Keratinocyte (primary cell): ENCODE measurements around the gene UCK2. TPM values are rescaled to one million over a fixed set of nuclear protein-coding genes. Genes with fewer than 3 reads are reported as not detected.

ENCODE experiments used
- DNase-seq: peaks from one replicate; pipeline ENCODE4 v3.0.0-alpha.2; 2011; ENCODE audit warnings: low read depth, missing footprints, low spot score
- FAIRE-seq: peaks from 2 replicates; lab custom pipeline; 2011; peaks lifted over from hg19 to GRCh38; lab: Jason Lieb, UNC
- H2AFZ ChIP-seq: 2 replicates; pipeline ENCODE4 v1.6.0; 2012; ENCODE audit warnings: low read length, control low read depth, inconsistent platforms; ENCODE audit not compliant: control insufficient read depth
- H3K27ac ChIP-seq: 2 replicates; pipeline ENCODE4 v1.5.1; 2011; ENCODE audit warnings: low read length; ENCODE audit not compliant: control insufficient read depth, insufficient read depth
- H3K27me3 ChIP-seq: 3 replicates; pipeline ENCODE4 v1.6.0; 2011; ENCODE audit warnings: low read length; ENCODE audit not compliant: control insufficient read depth, insufficient read depth; ENCODE audit errors: extremely low read depth
- H3K36me3 ChIP-seq, 2 experiments: 2 replicates in 1 of 2; 3 replicates in 1 of 2; pipeline ENCODE4 v1.5.1; 2011; ENCODE audit warnings: low read length in 2 of 2, mild to moderate bottlenecking in 1 of 2; ENCODE audit not compliant: control insufficient read depth in 2 of 2, insufficient read depth in 2 of 2; ENCODE audit errors: extremely low read depth in 1 of 2
- H3K4me1 ChIP-seq: 3 replicates; pipeline ENCODE4 v1.5.1; 2011; ENCODE audit warnings: low read length; ENCODE audit not compliant: control insufficient read depth, insufficient read depth; ENCODE audit errors: extremely low read depth
- H3K4me2 ChIP-seq: 3 replicates; pipeline ENCODE4 v1.6.0; 2011; ENCODE audit warnings: low read depth, low read length; ENCODE audit not compliant: control insufficient read depth, insufficient read depth; ENCODE audit errors: extremely low read depth
- H3K4me3 ChIP-seq, 3 experiments: fragments of 200-600 bp in 1 of 3; sonication (generic) in 1 of 3; 2 replicates in 2 of 3; 3 replicates in 1 of 3; pipeline ENCODE4 v1.5.1; 2011 to 2016; ENCODE audit warnings: low read length in 3 of 3, mild to moderate bottlenecking in 3 of 3, control low read depth in 2 of 3, inconsistent platforms in 1 of 3, low read depth in 1 of 3, mixed read lengths in 1 of 3, mixed run types in 1 of 3, moderate library complexity in 1 of 3; ENCODE audit not compliant: control insufficient read depth in 2 of 3, insufficient read depth in 2 of 3; ENCODE audit errors: extremely low read depth in 1 of 3
- H3K79me2 ChIP-seq: 2 replicates; pipeline ENCODE4 v1.6.0; 2012; ENCODE audit warnings: low read length; ENCODE audit not compliant: control insufficient read depth, insufficient read depth
- H3K9ac ChIP-seq: 3 replicates; pipeline ENCODE4 v1.6.0; 2011; ENCODE audit warnings: low read length; ENCODE audit not compliant: control insufficient read depth, insufficient read depth; ENCODE audit errors: extremely low read depth
- H3K9me1 ChIP-seq: 3 replicates; pipeline ENCODE4 v1.6.0; 2011; ENCODE audit warnings: low read length; ENCODE audit not compliant: control insufficient read depth, insufficient read depth; ENCODE audit errors: extremely low read depth
- H3K9me3 ChIP-seq: 2 replicates; pipeline ENCODE4 v1.5.1; 2012; ENCODE audit warnings: low read depth, low read length; ENCODE audit not compliant: control insufficient read depth
- H4K20me1 ChIP-seq: 3 replicates; pipeline ENCODE4 v1.6.0; 2011; ENCODE audit warnings: low read length; ENCODE audit not compliant: control insufficient read depth, insufficient read depth; ENCODE audit errors: extremely low read depth
- CTCF ChIP-seq, 3 experiments: IDR thresholded peaks in 1 of 3; conservative IDR thresholded peaks in 1 of 3; optimal IDR thresholded peaks in 1 of 3; 2 replicates in 2 of 3; 3 replicates in 1 of 3; pipeline versions ENCODE3 to v1.5.1; 2011; ENCODE audit warnings: low read length in 3 of 3, mild to moderate bottlenecking in 3 of 3, moderate library complexity in 2 of 3, control low read depth in 1 of 3, inconsistent platforms in 1 of 3; ENCODE audit not compliant: insufficient read depth in 2 of 3; ENCODE audit errors: extremely low read depth in 1 of 3
- EZH2 ChIP-seq: IDR thresholded peaks from one replicate; pipeline ENCODE4 v1.6.1; 2012; ENCODE audit warnings: inconsistent platforms, mild to moderate bottlenecking, low read length, moderate library complexity
- dilution Hi-C: fragments of 300-500 bp; cut with MboI; formaldehyde crosslinking; loops from one replicate; pipeline ENCODE4 v1.7.0; 2020; ENCODE audit warnings: low sequenced_read_pairs; ENCODE audit not compliant: extremely low pct_ligation_motif_present
- polyA plus RNA-seq, 5 experiments: library from polyadenylated mRNA; depleted of rRNA in 3 of 5; stranded (reverse) in 3 of 5; stranded (forward) in 1 of 5; unstranded in 1 of 5; fragments of >200 nt; gene quantifications; 1 replicate in 1 of 5; 2 replicates in 3 of 5; 3 replicates in 1 of 5; pipeline versions ENCODE4 v1.2.1 to v1.2.3, GENCODE V29; 2011 to 2012; ENCODE audit warnings: missing spikeins in 2 of 5, low read depth in 1 of 5, low replicate concordance in 1 of 5

Gene UCK2
- polyA plus RNA-seq, 1 donor (not counting 4 experiments of a cell fraction or from before 2014, with no cell fraction given), result 71.9 TPM

DNA sequence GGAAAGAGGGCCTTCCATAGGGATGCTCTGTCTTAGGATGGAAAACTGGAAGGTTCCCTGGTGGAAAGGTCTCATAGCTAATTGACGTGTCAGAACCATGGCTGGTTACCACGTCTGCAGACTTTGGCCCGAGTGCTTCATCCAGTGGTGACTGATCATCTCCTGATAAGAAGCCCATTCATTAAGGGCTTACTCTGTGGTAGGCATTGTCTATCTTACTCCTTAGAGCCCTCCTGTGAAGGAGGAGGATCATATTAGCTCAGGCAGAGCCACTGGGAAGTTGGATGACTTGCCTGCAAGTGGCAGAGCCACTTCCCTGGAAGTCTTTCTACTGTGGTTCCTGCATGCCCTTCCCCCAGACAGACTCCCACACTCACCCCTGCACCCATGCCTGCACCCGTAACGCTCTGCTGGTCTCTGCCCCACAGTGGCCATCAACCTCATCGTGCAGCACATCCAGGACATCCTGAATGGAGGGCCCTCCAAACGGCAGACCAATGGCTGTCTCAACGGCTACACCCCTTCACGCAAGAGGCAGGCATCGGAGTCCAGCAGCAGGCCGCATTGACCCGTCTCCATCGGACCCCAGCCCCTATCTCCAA is 79.9 kb downstream of the UCK2 start:
- Histone ChIP-seq H3K9me3 (no peaks in the 10 kb centered on the region), H3K79me2 (peaks cover 4% of the 10 kb centered on the region), H3K27ac (no peak overlapping the region), H3K4me1 (peaks cover 23% of the 10 kb centered on the region), H4K20me1 (no peaks in the 10 kb centered on the region), H3K9ac (no peak overlapping the region), H2AFZ (no peak overlapping the region), H3K4me3 (no peak overlapping the region), H3K27me3 (no peaks in the 10 kb centered on the region), H3K4me2 (no peak overlapping the region), H3K36me3 (peaks cover 15 to 32% of the 10 kb centered on the region in 2 experiments), H3K9me1 (no peaks in the 10 kb centered on the region)
- no peak for FAIRE-seq
- TF ChIP-seq CTCF (optimal IDR thresholded peaks at IDR 0.05 in 1 of 3, IDR thresholded peaks at IDR 0.05 in 1 of 3, conservative IDR thresholded peaks at IDR 0.05 in 1 of 3; ENCODE audit: extremely low read depth in 1 of 3, insufficient read depth in 2 of 3, low read length in 3 of 3) (no peak), EZH2 (no peak)
- DNase-seq, result no peak
- dilution Hi-C loops, result no loop called here

GRCh38 chr1:165910764-165911421 is 83.5 kb downstream of the UCK2 start:
- Histone ChIP-seq H2AFZ (no peak overlapping the region), H3K4me2 (no peak overlapping the region), H3K4me1 (no peaks in the 10 kb centered on the region), H3K79me2 (peaks cover 1% of the 10 kb centered on the region), H3K9me3 (no peaks in the 10 kb centered on the region), H3K4me3 (no peak overlapping the region), H3K27me3 (no peaks in the 10 kb centered on the region), H3K9me1 (no peaks in the 10 kb centered on the region), H3K9ac (no peak overlapping the region), H3K36me3 (peaks cover 13 to 19% of the 10 kb centered on the region in 2 experiments), H4K20me1 (no peaks in the 10 kb centered on the region), H3K27ac (no peak overlapping the region)
- DNase-seq, result no peak
- FAIRE-seq, result no peak
- dilution Hi-C loops, result no loop called here
- TF ChIP-seq CTCF (optimal IDR thresholded peaks at IDR 0.05 in 1 of 3, IDR thresholded peaks at IDR 0.05 in 1 of 3, conservative IDR thresholded peaks at IDR 0.05 in 1 of 3; ENCODE audit: extremely low read depth in 1 of 3, insufficient read depth in 2 of 3, low read length in 3 of 3) (no peak), EZH2 (no peak)
